Heart right ventricle (tissue), 16 donors: ENCODE data around the gene AMACR. TPM values are rescaled to one million over a fixed set of nuclear protein-coding genes. Genes with fewer than 3 reads are reported as not detected.
"Not testable (repeated sequence)": the region's sequence is repeated elsewhere in the genome, so short reads cannot be mapped to it uniquely, and the experiment has no call there.

Experiments used
- ATAC-seq, 8 donors: fragments of 200-7000 bp; cut with Tn5 transposase; one replicate each; pipeline ENCODE4 v1.9.1; 2020; ENCODE audit warnings: mild to moderate bottlenecking in 8 of 8, moderate library complexity in 8 of 8, moderate number of reproducible peaks in 1 of 8
- DNase-seq, 2 donors: peaks; one replicate each; pipeline ENCODE4 v3.0.0-alpha.2; 2020
- H3K27ac ChIP-seq, 10 donors: fragments of 200-600 bp; sonication (generic) in 2 of 10; one replicate each; pipeline versions ENCODE4 v1.5.0 to v1.8.0; 2020 to 2022; ENCODE audit warnings: mild to moderate bottlenecking in 3 of 10
- H3K27me3 ChIP-seq, 7 donors: fragments of 200-600 bp; one replicate each; pipeline ENCODE4 v1.8.0; 2021 to 2022; ENCODE audit warnings: mild to moderate bottlenecking in 2 of 7
- H3K36me3 ChIP-seq, 9 donors: fragments of 200-600 bp; sonication (generic) in 1 of 9; one replicate each; pipeline versions ENCODE4 v1.5.0 to v1.8.0; 2020 to 2022; ENCODE audit warnings: mild to moderate bottlenecking in 2 of 9
- H3K4me1 ChIP-seq, 9 donors: fragments of 200-600 bp; sonication (generic) in 1 of 9; one replicate each; pipeline versions ENCODE4 v1.5.0 to v1.8.0; 2020 to 2022; ENCODE audit warnings: mild to moderate bottlenecking in 4 of 9
- H3K4me3 ChIP-seq, 10 donors: fragments of 200-600 bp; sonication (generic) in 2 of 10; one replicate each; pipeline versions ENCODE4 v1.5.0 to v1.8.0; 2020 to 2022; ENCODE audit warnings: mild to moderate bottlenecking in 7 of 10, moderate library complexity in 2 of 10
- H3K9me3 ChIP-seq, 11 donors: fragments of 200-600 bp in 10 of 11; sonication (generic) in 2 of 11; one replicate each; pipeline versions ENCODE4 v1.5.0 to v1.8.0; 2013 to 2022; ENCODE audit warnings: mild to moderate bottlenecking in 2 of 11, control low read depth in 1 of 11, moderate library complexity in 1 of 11
- CTCF ChIP-seq, 9 donors: fragments of 200-600 bp; sonication (generic) in 2 of 9; IDR thresholded peaks; one replicate each; pipeline versions ENCODE4 v1.5.0 to v1.8.0; 2021 to 2022; ENCODE audit warnings: antibody characterized with exemption in 9 of 9, mild to moderate bottlenecking in 5 of 9, moderate library complexity in 1 of 9
- WGBS, 2 donors: extraction: QIAGEN DNeasy Blood & Tissue Kit; methylation state at CpG; one replicate each; pipeline ENCODE4 v1.1.7; 2013; ENCODE audit warnings: inconsistent platforms in 1 of 2; 5-methylcytosine and 5-hydroxymethylcytosine counted together
- intact Hi-C, 10 donors: fragments of 100-400 bp; cut with DNase I; formaldehyde crosslinking; loops; one replicate each; pipeline versions ENCODE4 v1.11.1 to v1.14.2; 2022
- polyA plus RNA-seq, 2 donors: library from polyadenylated mRNA; stranded (reverse); fragments of 200-250 nt; gene quantifications; one replicate each; pipeline ENCODE4 v1.2.3, GENCODE V29; 2013
- total RNA-seq, 10 donors: library from RNA; stranded (reverse); fragmentation: NEBNext Ultra II Directional in 3 of 10; extraction: Animal tissue kit (Norgen Biotek cat#: 25700) in 3 of 10; gene quantifications; one replicate each; pipeline versions ENCODE4 v1.2.1 to v1.2.4, GENCODE V29; 2021 to 2023
- donor health status: Arrhythmogenic right ventricular cardiomyopathy.
- donor health status: ischemic (EF 13 %, LVEDD 7.1; RV severe dilation, severe dysfunction).
- donor health status: healthy with polysubstance abuse.
- donor health status: DM: no; HTN: yes; CAD: no.
- donor health status: DM: no; HTN: no; CAD: no.
- donor health status: ischemic (EF 25% LVEDD 6.9; RV normal size, moderate dysfunction).
- donor health status: ischemic (EF 25% LVEDD 5.7; RV mildly dilated, moderate dysfunction).
- donor health status: healthy.
- donor health status: DM: yes; HTN: yes; CAD: no.
- donor health status: Ischemic cardiomyopathy.
- donor health status: ischemic (EF 35%, LVEDD 5.7; RV mildly dilated, moderate dysfunction).
- donor health status: nonischemic (EF 11% LVEDD 7.7; RV severe dilation, severe dysfunction).
- donor health status: DM: yes; HTN: yes; CAD: no.
- donor health status: PGD.
- donor health status: ischemic (EF 29% LVEDD 5.4; RV normal size, mild dysfunction).
- donor health status: nonischemic (EF 23%, LVEDD 6.1; RV moderate dilation, normal function).

The AMACR gene
- total and polyA plus RNA-seq, 12 donors: 3.0 to 16.2 (median 8.8) TPM

- Histone ChIP-seq H3K27ac (no peak overlapping the region), H3K36me3 (no peaks in the 10 kb centered on the region), H3K27me3 (no peaks in the 10 kb centered on the region), H3K9me3 (peaks cover 0 to 24% (median 0%) of the 10 kb centered on the region in 11 donors), H3K4me3 (no peak overlapping the region), H3K4me1 (no peaks in the 10 kb centered on the region)
- no peak for TF ChIP-seq CTCF (IDR thresholded peaks at IDR 0.05)
- intact Hi-C loops: no loop called here
- no peak for ATAC-seq
- DNase-seq: no peak
- WGBS, 2 donors: 71 to 78% methylated on average over 2 of the region's 2 CpGs
Observed at GRCh38 chr5:33958176-33958575, 49.7 kb downstream of the AMACR start.

GRCh38 chr5:33957577-33958150 is 50.2 kb downstream of the AMACR start:
- intact Hi-C loops: no loop called here
- WGBS, 2 donors: 80 to 86% methylated on average over 2 of the region's 2 CpGs

GRCh38 chr5:33952175-33952574 is 55.7 kb downstream of the AMACR start:
- ATAC-seq, H3K27ac ChIP-seq, H3K27me3 ChIP-seq, H3K36me3 ChIP-seq, intact Hi-C loops, DNase-seq, H3K4me3 ChIP-seq, H3K4me1 ChIP-seq: not testable (repeated sequence)
- H3K9me3 ChIP-seq: peaks cover 0 to 24% (median 0%) of the 10 kb centered on the region in 11 donors
- 75 to 76% methylated on average over 5 of the region's 5 CpGs for WGBS, 2 donors

More at GRCh38 chr5:33957577-33958150, 50.2 kb downstream of the AMACR start:
- H3K27me3 ChIP-seq: no peaks in the 10 kb centered on the region
- H3K4me3 ChIP-seq: no peak overlapping the region
- H3K27ac ChIP-seq: no peak overlapping the region
- H3K4me1 ChIP-seq: no peaks in the 10 kb centered on the region
- H3K9me3 ChIP-seq: peaks cover 0 to 24% (median 0%) of the 10 kb centered on the region in 11 donors
- TF ChIP-seq CTCF (IDR thresholded peaks at IDR 0.05): no peak
- no peak for DNase-seq
- ATAC-seq: no peak
- no peaks in the 10 kb centered on the region for H3K36me3 ChIP-seq

- intact Hi-C loops: no loop called here
- 82 to 85% methylated on average over 12 of the region's 12 CpGs for WGBS, 2 donors
- no peak for ATAC-seq
- no peak for TF ChIP-seq CTCF (IDR thresholded peaks at IDR 0.05)
- H3K27ac ChIP-seq: no peak overlapping the region
- peaks cover 0 to 5% (median 0%) of the 10 kb centered on the region in 11 donors for H3K9me3 ChIP-seq
- no peak for DNase-seq
- H3K4me1 ChIP-seq: no peaks in the 10 kb centered on the region
- H3K36me3 ChIP-seq: no peaks in the 10 kb centered on the region
- H3K4me3 ChIP-seq: no peak overlapping the region
- peaks cover 0 to 35% (median 29%) of the 10 kb centered on the region in 7 donors for H3K27me3 ChIP-seq
Observed at GRCh38 chr5:33944543-33945132, 63.2 kb downstream of the AMACR start.

GRCh38 chr5:33941090-33941489 is 66.8 kb downstream of the AMACR start:
- Histone ChIP-seq H3K36me3 (no peaks in the 10 kb centered on the region), H3K4me1 (peaks cover 0 to 13% (median 9%) of the 10 kb centered on the region in 9 donors), H3K9me3 (no peaks in the 10 kb centered on the region), H3K4me3 (no peak overlapping the region), H3K27me3 (peaks cover 0 to 70% (median 64%) of the 10 kb centered on the region in 7 donors), H3K27ac (no peak overlapping the region)
- no peak for TF ChIP-seq CTCF (IDR thresholded peaks at IDR 0.05)
- intact Hi-C loops: no loop called here
- DNase-seq (no peak), ATAC-seq (no peak)
- WGBS, 2 donors: 87% methylated on average over 5 of the region's 5 CpGs
